Esophagus (tissue), 2 donors: ENCODE results near the gene GRAP. TPM values are rescaled to one million over a fixed set of nuclear protein-coding genes. Genes with fewer than 3 reads are reported as not detected.
A peak's percentile ranks its signal among the peaks of the same experiment; 100 is the strongest.
"Not testable (repeated sequence)": the region's sequence is repeated elsewhere in the genome, so short reads cannot be mapped to it uniquely, and the experiment has no call there.

Source experiments
- H3K27ac ChIP-seq, 2 donors: one replicate each; pipeline ENCODE4 v1.5.1; 2013; ENCODE audit warnings: low read depth in 2 of 2, mild to moderate bottlenecking in 2 of 2, inconsistent platforms in 1 of 2, low read length in 1 of 2, moderate library complexity in 1 of 2
- H3K27me3 ChIP-seq, 2 donors: one replicate each; pipeline ENCODE4 v1.6.1; 2013; ENCODE audit warnings: low read length in 2 of 2, control low read depth in 1 of 2, mild to moderate bottlenecking in 1 of 2; ENCODE audit not compliant: insufficient read depth in 2 of 2, control insufficient read depth in 1 of 2
- H3K36me3 ChIP-seq, 2 donors: one replicate each; pipeline ENCODE4 v1.6.1; 2013; ENCODE audit warnings: low read length in 1 of 2; ENCODE audit not compliant: control insufficient read depth in 2 of 2, insufficient read depth in 2 of 2
- H3K4me1 ChIP-seq, 2 donors: one replicate each; pipeline ENCODE4 v1.6.1; 2013; ENCODE audit warnings: low read length in 1 of 2; ENCODE audit not compliant: control insufficient read depth in 2 of 2, insufficient read depth in 2 of 2
- H3K4me3 ChIP-seq, 2 donors: one replicate each; pipeline ENCODE4 v1.5.1; 2013; ENCODE audit warnings: low read length in 2 of 2, mild to moderate bottlenecking in 2 of 2, low read depth in 1 of 2, moderate library complexity in 1 of 2
- H3K9me3 ChIP-seq, 2 donors: one replicate each; pipeline ENCODE4 v1.6.1; 2013; ENCODE audit warnings: mild to moderate bottlenecking in 2 of 2, low read depth in 1 of 2, low read length in 1 of 2, moderate library complexity in 1 of 2; ENCODE audit not compliant: control insufficient read depth in 2 of 2, insufficient read depth in 1 of 2
- WGBS, 2 donors: extraction: QIAGEN DNeasy Blood & Tissue Kit; methylation state at CpG; one replicate each; pipeline ENCODE4 v1.1.7; 2013; 5-methylcytosine and 5-hydroxymethylcytosine counted together
- polyA plus RNA-seq, 2 donors: library from polyadenylated mRNA; stranded (reverse); fragments of 200-250 nt; gene quantifications; one replicate each; pipeline ENCODE4 v1.2.3, GENCODE V29; 2013
- donor health status: healthy with polysubstance abuse.
- donor health status: Bipolar disorder and iron deficiency.

Gene GRAP
- polyA plus RNA-seq, 2 donors, result 1.2 to 1.3 TPM

- H3K4me3 ChIP-seq, H3K27me3 ChIP-seq, H3K27ac ChIP-seq, H3K36me3 ChIP-seq, H3K9me3 ChIP-seq, H3K4me1 ChIP-seq: not testable (repeated sequence)
- WGBS, 2 donors, result no CpG with 5 or more reads among the region's 11 CpGs
Measured at GRCh38 chr17:19028671-19029070, 18.1 kb downstream of the GRAP start.

DNA sequence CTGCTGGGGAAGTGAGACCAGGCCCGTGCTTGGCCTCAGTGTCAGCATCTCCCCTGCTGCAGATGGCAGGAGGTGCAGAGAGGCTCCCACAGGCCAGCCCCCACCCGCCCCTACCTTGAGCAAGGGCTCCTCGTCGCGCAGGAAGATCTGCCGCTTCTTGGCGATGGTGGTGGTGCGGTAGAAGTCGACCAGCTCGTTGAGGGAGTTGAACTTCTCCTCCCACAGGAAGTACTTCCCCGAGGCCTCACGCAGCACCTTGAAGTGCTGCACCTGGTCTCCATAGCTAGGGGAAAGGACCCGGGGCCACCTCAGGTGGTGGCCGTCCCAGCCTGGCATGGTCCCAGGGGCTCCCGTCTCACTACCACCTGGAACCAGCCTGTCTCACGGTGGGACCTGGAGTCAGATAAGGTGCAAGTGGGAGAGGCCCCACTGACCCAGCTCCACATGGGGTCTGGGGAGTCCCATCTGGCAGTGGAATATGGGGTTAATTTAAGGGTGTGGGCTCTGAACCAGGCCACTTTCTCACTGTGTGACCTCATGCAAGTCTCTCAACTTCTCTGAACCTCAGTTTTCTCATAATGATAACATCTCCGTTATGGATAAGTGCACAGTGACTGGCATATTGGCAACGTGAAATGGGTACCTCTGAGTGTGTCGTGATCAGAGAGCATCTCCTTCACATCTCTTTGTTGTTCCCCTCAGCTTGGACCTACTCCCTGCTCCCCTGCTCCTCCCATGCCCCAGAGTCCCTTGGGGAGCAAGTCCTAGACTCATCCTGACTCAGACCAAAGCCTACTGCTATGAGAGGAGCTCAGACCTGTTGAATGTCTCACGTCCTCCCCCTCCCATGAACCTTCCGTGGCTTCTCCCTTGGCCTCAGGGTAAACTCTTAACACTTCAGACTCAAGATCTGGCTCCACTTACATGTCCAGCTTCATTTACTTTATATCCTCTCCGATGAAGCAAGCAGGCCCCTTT lies 22.4 kb downstream of the GRAP start:
- no peaks in the 10 kb centered on the region for H3K9me3 ChIP-seq
- H3K27ac ChIP-seq, result peak overlapping the region; percentile 14 to 58
- H3K27me3 ChIP-seq, result no peaks in the 10 kb centered on the region
- no peaks in the 10 kb centered on the region for H3K4me1 ChIP-seq
- H3K36me3 ChIP-seq, result no peaks in the 10 kb centered on the region
- 70 to 74% methylated on average over 22 of the region's 22 CpGs for WGBS, 2 donors
- H3K4me3 ChIP-seq, result no peak overlapping the region

DNA sequence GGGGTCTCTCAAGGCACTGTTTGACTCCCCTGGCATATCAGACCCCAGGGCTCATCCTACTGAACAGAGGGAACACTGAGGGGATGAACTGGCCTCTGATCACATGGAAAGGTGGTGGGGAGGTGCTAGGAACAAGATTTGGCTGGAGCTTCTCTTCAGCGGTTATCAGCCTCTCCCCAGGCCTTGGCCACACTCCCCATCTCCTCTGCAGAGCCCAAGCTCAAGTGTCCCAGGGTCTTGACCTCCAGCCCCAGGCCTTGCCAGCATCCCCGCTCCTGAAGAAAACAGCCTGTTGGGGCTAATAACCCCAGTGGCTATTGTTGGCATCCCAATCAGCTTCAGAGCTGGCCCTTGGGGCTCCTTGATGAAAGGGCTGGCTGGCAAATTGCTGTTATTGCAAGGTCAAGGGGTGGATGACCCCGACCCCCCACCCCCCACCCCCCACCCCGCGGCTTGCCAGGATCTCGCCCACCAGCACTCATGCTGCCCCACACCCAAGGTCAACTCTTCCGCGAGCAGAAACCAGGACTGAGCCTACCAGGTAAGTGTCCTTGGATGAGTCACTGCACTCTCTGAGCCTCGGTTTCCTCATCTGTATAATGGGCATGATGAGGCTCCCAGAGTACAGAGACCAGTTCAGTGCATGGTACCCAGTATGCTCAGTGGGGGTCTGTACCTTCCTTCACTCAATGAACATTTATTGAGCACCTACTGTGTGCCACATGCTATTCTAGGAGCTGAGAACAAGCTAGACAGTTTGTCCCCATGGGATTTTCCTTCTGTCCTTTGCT lies 23.4 kb downstream of the GRAP start:
- Histone ChIP-seq H3K36me3 (no peaks in the 10 kb centered on the region), H3K27ac (no peak overlapping the region), H3K4me1 (peaks cover 0 to 1% of the 10 kb centered on the region in 2 donors), H3K9me3 (no peaks in the 10 kb centered on the region), H3K4me3 (no peak overlapping the region), H3K27me3 (no peaks in the 10 kb centered on the region)
- 81 to 83% methylated on average over 8 to 9 of the region's 9 CpGs for WGBS, 2 donors

DNA sequence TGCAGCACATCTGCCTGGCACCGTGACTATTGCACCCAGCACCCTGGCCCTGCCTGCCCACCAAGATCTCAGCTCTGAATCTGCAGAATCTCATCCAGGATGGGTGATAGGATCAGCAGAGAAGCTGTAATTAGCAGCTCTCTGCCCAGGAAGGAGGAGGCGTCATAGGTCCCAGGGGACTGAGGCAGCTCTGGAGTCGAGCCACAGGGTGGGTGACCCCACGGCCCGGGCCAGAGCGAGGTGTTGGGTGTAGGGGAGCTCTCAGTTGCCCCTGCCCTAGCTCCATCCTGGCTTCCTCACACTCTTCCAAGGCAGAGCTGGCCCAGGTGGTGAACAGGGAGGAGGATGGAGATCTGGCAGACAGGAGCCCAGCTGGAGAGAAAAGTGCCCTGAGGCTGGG lies 24.0 kb downstream of the GRAP start:
- H3K4me1 ChIP-seq, result peaks cover 0 to 6% of the 10 kb centered on the region in 2 donors
- H3K4me3 ChIP-seq, result no peak overlapping the region
- H3K27me3 ChIP-seq, result no peaks in the 10 kb centered on the region
- no peaks in the 10 kb centered on the region for H3K9me3 ChIP-seq
- H3K27ac ChIP-seq, result no peak overlapping the region
- WGBS, 2 donors, result 87 to 91% methylated on average over 6 of the region's 6 CpGs
- H3K36me3 ChIP-seq, result no peaks in the 10 kb centered on the region

DNA sequence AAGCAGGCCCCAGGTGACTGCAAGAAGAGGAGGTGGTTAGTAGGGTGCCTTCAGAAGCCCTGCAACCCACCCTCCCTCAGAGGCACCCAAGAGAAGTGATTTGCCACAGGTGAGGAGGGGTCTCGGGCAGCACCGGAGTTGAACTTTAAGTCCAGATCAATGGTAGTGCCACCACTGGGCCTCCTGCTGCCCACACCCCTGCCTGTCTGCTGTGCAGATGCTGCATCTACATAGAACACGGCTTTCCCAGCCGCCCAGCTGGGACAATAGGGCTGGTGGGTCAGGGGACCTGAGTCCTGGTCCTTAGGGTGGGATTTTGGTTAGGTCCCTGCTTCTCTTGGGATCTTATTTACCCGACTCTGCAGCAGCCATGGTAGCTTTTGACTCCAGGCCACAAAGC lies 24.6 kb downstream of the GRAP start:
- H3K4me1 ChIP-seq, result peaks cover 0 to 10% of the 10 kb centered on the region in 2 donors
- no peak overlapping the region for H3K27ac ChIP-seq
- H3K9me3 ChIP-seq, result no peaks in the 10 kb centered on the region
- H3K4me3 ChIP-seq, result no peak overlapping the region
- WGBS, 2 donors, result 88 to 93% methylated on average over 5 of the region's 5 CpGs
- H3K27me3 ChIP-seq, result no peaks in the 10 kb centered on the region
- H3K36me3 ChIP-seq, result no peaks in the 10 kb centered on the region

DNA sequence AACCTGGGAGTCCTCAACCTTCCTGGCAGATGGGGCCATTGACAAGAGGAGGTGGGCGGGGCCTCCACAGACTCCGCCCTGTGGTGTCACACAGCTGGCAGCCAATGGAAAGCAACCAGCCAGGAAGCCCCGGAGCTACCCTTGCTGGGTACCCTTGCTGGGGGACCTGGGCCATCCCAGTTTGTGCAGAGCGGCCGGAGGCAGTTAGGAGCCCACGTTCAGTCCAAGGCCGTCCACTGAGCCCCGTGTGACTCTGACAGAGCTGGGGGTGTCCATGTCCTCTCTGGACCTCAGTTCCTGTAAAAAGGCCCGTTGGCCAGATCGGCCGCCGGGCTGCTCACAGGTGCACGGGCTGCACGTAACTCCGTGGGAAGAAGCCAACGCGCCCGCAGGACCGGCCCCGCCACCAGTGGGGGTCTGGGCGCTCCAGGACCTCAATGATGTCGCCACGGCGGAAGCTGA lies 25.1 kb downstream of the GRAP start:
- H3K4me1 ChIP-seq, result peaks cover 0 to 13% of the 10 kb centered on the region in 2 donors
- H3K36me3 ChIP-seq, result no peaks in the 10 kb centered on the region
- H3K27me3 ChIP-seq, result no peaks in the 10 kb centered on the region
- no peak overlapping the region for H3K4me3 ChIP-seq
- H3K9me3 ChIP-seq, result no peaks in the 10 kb centered on the region
- WGBS, 2 donors, result 92 to 95% methylated on average over 24 of the region's 24 CpGs
- H3K27ac ChIP-seq, result no peak overlapping the region

DNA sequence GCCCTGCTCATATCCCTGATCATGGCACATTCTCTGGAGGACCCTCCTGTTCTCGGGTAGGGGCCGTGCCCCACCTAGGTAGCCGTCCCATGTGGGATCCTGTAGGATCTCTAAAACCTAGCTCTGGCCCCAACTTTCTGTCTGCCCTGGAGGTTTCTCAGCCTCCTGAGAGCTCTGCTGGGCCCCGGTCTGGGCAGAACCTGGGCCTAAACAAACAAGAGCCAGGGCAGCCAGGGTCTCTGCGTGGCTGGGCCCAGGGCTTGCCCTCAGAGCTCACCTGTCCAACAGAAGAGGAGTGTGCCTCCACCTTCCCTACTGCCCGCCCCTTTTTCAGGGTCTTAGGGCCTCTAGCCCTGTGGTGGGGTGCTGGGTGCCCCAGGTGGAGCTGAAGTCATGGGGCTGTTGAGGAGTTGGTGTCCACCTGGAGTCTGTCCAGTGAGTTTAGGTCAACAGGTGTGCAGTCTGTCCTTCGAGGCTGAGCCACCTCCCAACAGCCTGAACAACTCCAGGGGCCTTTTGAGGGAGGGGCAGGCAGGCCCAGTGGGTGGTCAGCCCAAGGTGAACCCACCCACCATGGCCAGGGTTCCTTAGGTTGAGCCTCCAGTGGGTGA lies 25.6 kb downstream of the GRAP start:
- not testable (repeated sequence) for H3K36me3 ChIP-seq, H3K9me3 ChIP-seq, H3K27me3 ChIP-seq, H3K27ac ChIP-seq, H3K4me3 ChIP-seq
- H3K4me1 ChIP-seq, result peaks cover 0 to 17% of the 10 kb centered on the region in 2 donors
- 85 to 93% methylated on average over 7 of the region's 7 CpGs for WGBS, 2 donors

- Histone ChIP-seq H3K9me3 (no peaks in the 10 kb centered on the region), H3K4me1 (peaks cover 0 to 21% of the 10 kb centered on the region in 2 donors), H3K36me3 (no peaks in the 10 kb centered on the region), H3K4me3 (no peak overlapping the region), H3K27ac (no peak overlapping the region), H3K27me3 (no peaks in the 10 kb centered on the region)
- WGBS, 2 donors, result 89 to 96% methylated on average over 3 of the region's 3 CpGs
Measured at GRCh38 chr17:19020016-19020415, 26.7 kb downstream of the GRAP start.
